Stimulated activated CD8-positive, alpha-beta memory T cell treated with anti-CD3 and anti-CD28 coated beads, Interleukin-7, amount 100 ng/mL, for 24 hours (primary cell): Measurements from ENCODE around the gene TRAF3.

ENCODE experiments used
- DNase-seq: peaks from one replicate; pipeline ENCODE4 v3.0.0-alpha.2; 2020; ENCODE audit warnings: low read depth

TRAF3 gene, protein sequence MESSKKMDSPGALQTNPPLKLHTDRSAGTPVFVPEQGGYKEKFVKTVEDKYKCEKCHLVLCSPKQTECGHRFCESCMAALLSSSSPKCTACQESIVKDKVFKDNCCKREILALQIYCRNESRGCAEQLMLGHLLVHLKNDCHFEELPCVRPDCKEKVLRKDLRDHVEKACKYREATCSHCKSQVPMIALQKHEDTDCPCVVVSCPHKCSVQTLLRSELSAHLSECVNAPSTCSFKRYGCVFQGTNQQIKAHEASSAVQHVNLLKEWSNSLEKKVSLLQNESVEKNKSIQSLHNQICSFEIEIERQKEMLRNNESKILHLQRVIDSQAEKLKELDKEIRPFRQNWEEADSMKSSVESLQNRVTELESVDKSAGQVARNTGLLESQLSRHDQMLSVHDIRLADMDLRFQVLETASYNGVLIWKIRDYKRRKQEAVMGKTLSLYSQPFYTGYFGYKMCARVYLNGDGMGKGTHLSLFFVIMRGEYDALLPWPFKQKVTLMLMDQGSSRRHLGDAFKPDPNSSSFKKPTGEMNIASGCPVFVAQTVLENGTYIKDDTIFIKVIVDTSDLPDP

DNA sequence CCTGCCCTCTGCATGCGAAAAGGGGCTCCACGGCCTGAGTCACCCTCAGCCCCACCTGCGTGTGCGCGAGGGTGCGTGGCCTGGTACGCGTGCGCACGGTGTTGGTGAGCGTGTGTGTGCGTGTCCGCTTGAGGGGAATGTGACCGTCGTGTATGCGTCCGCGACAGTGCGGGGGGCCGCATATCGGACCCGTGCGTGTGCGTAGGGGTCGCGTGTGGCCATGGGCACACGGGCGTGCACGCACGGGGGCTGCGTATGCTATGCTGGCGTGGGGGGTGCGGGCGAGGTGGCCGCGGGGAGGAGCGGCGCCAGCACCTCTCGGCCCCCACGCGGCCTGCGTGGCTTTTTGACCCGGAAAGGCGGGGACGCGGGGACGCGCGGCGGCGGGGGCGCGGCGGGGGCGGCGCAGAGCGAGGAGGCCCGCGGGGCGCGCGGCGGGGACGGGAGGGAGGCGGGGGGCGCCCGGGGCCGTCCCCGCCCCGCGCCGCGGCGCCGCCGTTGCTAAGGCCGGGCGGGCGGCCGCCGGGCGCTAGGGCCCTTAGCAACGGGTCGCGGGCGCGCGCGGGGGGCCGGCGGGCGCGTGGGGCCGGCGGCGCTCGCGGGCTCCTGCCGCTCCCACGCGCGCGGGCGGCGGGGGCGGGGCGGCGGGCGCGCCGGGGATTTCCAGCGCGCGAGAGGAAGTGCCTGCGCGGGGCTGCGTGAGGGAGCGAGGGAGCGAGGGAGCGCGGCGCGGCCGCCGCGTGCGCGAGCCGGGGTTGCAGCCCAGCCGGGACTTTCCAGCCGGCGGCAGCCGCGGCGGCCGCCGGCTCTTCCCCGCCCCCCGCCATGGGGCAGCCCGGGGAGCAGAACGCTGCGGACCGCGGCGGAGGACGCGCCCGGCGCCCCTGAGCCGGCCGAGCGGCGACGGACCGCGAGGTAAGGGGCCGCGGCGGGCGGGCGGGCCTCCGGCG, at the start of gene TRAF3:
TRAF3 (plus strand) TSS at position 689 of the 950 bp plus-strand sequence. CDS start 92,753 bp downstream, outside the sequence.
- peak; percentile 58 for DNase-seq

DNA sequence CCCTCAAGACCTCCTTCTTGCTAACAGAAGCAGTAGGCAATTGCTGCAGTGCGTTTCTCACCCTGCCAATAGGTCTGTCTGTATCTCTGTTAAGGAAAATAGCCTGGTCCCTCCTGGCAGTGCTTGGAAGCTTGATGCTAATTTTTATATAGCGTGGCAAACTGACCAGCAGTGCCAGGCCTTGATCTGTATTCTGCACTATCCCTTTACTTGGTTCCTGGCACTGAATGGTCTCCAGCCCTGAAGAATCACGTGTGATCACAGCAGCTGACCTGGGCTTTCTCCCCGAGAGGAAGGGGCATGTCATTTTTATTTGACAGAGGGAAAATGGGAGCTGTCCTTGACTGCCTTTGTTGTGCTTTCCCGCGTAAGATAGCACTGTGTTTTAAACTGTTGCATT, 48.7 kb upstream of the TRAF3 start:
- DNase-seq: no peak

DNA sequence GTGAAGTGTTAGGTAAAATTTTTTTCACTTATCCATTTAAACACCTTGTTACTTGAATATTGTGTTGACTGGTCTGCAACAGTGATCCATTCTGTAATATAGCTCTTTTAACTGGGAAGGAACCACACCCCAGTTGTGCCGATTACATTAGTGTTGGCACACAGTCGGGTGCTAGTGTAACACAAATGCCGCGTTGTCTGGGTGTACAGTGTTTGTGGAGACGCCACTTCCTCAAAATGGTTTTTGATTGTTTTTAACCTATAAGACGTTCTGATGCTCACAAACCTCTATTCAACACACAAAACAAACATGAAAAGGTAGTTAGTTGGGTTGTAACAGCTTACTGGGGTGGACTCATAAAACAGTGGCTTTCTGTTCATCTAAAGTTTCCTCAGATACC, 48.0 kb upstream of the TRAF3 start:
- no peak for DNase-seq

DNA sequence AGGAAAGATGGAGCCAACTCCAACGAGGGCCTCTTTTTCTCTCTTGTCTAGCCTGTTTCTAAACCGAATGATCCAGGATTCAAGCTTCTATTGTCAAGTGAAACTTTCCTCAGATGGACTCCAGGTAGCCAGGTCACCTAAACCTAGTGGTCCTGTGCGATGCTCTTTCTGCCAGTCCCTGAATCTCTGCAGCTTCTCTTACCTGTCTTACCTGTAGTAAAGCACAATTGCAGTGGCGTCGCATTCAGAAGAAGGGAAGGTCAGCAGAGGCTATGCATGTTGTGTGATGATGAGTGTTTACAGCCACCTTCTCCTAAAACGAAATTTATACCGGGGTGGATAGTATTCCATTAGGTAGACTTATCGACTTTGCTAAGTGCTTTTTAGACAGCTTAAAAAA, 47.4 kb upstream of the TRAF3 start:
- no peak for DNase-seq

DNA sequence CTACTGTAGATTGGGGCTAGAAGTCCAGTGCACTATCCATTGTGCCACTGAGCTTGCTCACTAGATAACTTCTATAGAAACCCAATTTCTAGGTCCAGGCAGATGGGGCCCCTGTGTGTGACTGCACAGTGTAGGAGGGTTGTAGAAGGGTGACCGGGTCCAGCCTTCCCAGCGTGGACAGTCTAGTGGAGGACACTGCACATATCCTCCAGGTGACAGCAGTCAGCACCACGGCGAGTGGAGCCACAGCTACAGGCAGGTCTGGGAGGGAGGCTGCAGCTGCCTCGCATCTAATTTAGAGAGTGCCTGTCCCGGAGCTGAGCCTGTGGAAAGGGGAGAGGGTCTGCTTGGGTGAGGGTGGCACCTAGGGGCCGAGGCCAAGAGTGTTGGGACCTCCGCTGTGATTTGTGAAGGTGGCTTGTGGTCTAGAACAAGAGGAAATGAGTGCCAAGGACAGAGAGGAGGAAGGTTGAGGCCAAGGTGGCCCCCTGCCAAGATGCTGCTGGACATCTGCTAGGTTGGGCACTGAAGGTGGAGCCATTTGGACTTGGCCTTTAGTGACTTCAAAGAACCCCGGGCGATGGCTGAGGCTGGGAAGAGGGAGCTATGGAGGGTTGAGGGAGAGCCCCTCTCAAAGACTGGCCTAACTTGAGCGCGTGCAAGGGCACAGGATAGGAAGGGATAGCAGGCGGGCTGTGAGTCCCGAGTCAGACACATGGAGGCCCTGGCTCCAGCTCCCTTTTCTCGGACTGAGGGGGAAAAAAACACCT, 46.0 kb upstream of the TRAF3 start:
- DNase-seq: no peak

DNA sequence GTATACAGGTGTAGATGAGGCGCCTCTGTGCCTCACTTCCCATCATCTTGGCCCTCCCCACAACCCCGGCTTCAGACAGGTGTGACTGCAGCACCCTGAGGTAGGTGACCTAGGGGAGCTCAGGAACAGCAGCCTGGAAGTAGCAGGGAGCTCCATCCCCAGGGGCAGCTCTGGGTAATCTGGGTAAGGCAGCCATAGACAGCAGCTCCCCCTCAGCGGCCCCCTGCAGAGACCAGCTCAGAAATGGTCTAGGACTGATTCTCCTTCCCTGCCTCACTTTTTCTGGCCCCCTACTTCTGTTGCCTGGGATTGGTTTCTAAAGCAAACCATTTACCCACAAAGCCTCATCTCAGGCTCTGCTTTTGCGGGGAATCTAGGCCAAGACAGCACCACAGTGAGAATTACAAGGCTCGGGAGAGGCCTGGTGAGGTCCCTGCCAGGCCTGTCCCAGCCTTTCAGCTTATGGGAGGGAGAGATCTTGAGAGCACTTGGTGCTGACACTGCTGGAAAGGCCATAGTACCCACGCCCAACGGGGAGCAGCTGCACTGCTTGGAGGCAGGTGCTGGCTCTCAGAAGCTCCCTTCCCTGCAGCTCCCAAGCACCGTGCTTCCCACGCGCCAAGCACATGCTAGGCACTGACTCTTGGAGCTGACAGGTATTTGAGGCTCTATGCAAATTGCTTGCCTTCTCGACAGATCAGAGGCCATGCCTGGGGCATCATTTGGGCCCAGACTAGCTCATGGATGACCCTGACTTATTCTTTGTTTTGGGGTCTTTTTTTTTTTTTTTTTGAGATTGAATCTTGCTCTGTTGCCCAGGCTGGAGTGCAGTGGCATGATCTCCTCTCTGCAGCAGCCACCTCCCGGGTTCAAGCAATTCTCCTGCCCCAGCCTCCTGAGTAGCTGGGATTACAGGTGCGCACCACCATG, 45.1 kb upstream of the TRAF3 start:
- no peak for DNase-seq

DNA sequence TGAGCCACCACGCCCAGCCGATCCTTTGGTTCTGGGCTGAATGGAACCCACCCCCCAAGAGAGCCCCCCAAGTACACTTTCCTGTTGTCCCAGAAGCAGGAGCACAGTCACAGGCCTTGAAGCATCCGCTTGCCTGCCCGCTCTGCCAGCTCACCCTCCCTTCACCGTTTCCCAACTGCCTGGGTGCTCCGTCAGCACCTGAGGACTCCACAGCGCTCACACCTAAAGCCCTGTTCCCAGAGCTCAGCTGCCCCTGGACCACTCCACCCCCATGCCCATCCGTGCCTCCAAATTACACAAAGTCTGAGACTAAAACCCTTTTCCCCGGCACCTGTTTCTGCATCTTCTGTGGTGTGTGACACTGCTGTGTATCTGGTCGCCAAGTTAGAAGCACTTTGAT, 44.3 kb upstream of the TRAF3 start:
- no peak for DNase-seq

DNA sequence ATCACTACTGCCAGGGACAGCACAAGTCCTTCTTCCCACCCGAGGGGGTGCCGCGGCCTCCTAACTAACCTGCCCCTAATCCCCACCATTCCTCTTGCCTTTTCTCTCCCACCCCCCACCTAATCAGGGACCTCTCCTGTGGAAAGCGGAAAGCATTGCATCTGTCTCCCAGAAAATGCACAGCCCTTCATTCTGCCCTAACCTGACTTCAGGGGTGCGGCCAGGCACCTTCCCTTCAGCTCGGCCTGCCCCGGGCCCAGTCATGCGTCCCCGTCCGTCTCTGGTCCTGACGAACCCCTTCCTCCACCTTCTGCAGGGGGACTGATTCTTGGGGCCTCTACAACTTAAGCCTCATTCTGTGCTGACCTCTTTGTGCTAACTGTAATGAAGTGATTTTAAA, 43.9 kb upstream of the TRAF3 start:
- no peak for DNase-seq

DNA sequence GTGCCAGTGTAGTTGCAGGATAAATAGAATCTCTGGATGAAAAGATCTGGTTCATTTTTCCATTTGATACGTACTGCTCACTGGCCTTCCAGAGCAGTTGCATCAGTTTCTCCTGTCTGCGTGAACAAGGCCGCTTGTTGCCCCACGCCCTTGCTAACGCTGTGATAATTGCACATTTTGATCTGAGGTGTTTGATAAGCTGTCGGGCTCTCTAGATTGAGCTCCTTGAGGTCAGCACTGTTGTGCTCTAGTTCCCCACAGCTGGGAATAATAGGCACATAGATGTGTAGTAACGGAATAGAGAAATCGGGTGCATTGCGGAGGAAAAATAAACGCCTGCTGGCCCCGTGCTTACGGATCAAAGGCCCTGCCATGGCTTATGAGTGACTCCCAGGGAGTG, 42.8 kb upstream of the TRAF3 start:
- no peak for DNase-seq

DNA sequence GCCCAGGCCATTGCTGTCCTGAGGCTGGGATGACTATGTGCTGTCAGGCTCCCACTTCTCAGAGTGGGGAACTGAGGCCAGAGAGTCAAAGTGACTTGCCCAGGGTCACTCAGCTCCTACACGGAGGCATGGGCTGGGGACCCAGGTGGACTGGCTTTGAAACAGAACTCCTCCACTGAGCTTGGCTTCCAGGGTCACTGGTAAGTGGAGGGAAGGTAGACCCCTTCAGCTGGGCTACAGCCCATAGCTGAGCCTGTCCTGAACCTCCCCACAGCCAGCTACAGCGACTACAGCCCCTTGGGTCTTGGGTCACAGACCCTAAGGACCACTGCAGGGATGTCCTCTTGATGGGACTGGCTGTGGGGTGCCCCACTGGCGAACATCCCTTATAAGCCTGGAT, 40.3 kb upstream of the TRAF3 start:
- no peak for DNase-seq

DNA sequence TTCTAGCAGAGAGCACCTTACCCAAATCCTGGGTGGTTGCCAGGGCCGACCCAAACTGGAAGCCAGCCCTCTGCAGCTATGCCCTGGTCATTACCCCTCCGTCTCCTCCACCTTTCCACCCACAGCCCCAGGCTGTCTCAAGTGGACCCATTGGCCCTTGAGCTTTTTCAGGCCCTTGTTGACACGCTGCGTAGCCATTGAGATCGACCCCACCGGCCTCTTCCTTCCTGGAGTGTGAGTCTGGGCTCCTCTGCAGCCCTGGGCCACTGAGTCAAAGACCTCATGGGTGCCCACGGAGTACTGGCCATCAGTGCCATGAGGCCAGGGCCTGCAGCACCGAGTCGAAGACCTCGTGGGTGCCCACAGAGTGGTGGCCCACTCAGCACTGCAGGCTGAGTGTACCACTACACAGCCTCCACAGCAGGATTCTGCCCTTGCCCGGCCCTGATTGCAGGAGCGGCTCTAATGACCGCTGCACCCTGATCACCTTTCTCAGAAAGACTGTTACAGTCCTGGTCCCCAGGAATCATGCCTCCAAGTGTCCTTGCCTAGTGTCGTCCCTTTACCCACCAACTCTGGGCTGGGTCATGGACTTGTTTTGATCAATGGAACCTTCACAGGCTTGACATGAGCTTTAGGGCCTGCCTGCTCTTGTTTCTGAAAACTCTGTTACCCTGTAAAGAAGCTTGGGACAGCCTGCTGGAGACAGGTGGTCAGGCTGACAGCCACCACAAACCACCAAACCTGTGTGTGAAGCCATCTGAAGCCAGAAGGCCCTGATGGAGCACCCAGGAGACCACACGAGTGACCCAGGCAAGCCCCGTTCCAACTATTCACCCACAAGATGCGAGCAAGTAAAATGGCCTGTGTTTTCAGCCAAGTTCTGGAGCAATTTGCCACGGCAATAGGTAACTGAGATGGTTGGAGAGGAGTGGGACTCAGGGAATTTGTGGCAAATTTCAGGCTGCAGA, 39.6 kb upstream of the TRAF3 start:
- DNase-seq: no peak

DNA sequence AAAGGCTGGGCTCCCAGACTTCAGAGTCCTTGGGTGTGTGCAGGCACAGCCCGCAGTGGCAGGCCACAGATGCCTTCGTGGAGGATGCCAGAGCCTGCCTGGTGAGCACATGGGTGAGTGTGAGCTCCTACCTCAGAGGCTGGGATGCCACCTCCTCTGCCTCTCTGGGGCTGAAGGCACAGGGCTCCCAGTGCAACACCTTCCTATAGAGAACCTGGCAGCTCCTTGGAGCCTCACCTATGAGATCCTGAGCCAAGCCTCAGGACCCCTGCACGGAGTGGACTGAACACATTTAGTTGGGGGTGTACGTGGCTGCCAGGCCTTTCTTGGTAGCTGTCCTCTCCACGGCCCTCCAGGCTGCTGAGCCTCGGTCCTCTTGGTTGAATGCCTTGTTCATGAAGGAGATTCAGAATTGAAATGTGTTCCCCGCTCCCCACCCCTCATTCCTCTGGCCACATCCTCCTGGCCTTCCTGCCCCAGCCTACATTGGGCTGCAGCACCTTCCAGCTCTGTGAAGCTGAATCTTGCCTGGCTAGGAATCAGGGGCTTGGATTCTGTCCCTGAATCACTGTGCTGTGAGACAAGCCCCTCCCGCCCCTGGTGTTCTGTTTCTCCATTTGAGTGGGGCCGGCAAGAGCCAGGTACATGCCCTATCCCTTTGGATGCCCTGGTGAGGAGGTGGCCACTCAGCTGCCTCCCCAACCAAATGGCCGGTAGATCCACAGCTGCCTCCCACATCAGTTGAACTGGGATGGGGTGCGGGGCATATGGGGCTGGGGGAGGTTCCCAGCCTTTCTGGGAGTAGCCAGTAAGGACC, 38.7 kb upstream of the TRAF3 start:
- no peak for DNase-seq

DNA sequence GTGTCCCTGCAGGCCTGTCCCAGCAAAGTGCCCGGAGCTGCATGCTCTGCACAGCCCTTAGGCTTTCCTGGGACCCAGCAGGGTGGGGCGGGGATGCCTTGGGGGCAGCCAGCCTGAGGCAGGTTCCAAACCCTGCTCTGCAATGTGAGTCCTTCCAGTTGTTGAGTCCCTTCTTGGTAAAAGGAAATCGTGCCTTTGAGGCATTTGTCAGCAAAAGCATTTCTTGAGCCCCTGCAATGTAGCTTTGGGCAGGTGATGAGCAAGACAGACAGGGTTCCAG, 38.1 kb upstream of the TRAF3 start:
- no peak for DNase-seq

DNA sequence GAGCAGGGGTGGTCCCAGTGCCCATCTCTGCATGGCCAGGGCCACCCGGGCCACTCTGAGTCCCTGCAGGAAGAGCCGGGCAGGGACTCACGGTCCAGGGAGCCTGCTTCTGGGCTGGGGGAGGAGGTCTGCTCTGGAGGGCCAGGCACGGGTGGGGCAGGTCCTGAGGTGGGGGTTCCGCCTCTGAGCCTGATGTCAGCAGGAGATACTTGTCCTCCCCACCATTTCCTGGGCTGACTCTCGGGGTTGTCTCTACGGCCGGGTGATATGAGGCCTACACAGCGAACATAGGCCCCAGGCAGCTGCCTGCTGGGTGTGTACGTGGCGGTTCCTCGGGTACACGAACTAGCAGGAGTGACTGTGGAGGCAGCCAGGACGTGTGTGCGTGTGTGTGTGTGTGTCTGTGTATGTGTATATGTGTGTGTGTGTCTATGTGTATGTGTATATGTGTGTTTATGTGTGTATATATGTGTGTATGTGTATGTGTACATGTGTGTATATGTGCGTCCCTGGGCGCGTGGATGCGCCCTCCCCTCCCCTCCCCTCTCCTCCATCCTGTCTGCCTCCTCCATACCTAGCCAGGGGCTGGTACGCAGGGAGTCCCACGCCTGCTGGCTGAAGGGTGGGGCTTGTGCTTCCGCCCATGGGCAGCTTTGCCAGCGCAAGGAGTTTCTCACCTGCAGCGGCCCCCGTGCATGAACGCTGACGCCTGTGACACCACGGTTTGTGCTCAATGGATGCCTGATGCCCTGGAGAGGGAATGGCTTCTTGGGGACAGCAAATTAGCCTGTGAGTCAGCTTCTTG, 30.4 kb upstream of the TRAF3 start:
- no peak for DNase-seq

DNA sequence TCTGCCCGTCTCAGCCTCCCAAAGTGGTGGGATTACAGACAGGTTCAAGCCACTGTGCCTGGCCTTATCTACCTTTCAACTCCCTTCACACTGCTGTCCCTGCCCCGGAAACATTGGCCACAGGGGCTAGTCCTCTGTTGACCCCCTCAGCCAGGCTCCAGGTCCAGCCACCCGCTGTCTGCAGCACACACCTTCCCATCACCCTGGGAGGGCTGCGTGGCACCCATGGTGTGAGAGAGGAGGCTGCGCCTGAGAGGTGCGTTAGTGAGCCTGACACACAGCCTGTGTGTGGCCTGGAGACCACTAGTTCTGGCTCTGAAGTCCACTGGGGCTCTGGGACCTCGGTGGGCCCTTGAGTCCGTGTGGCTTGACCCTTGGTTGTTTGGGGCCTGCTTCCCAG, 28.4 kb upstream of the TRAF3 start:
- no peak for DNase-seq

DNA sequence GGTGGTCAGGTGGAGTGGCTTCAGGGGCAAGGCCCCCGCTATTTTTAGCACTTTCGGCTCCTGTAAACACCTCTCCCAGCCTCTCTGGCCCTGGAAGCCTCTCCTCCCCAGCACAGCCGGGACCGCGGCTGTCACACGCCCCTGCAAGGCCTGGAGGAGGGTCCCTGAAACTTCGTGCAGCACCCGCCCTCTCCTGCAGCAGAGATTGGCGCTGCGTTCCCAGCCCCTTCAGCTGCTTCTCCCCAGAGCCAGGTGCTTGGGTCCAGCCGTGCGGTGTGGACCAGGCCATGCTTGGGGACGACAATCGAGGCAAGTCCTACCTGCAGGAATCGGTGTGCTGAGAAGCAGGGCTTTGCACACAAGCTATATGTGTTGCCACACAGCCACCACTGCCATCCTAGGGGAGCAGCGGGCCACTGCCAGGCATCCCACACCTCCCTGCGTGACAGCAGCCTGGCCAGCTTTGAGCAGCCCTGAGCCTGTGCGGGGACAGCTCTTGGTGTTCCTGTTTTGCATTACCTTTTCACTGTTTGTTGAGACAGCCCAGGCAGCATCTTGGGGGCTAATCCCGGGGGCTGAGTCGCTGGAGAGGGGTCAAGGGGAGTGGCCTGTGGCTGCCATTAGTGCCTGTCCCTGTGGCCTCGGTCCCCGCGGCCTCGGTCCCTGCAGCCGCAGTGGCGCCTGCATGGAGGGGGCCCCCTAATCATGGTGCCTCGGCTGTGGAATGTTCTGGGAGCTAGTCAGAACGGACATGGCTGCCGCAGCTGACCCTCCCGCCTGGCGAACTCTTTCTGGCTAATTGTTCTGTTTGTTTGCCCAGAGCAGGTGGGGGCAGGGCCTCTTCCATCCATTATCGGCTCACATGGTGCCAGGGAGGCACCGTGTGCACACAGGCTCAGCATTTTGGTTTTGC, 27.6 kb upstream of the TRAF3 start:
- DNase-seq: no peak

DNA sequence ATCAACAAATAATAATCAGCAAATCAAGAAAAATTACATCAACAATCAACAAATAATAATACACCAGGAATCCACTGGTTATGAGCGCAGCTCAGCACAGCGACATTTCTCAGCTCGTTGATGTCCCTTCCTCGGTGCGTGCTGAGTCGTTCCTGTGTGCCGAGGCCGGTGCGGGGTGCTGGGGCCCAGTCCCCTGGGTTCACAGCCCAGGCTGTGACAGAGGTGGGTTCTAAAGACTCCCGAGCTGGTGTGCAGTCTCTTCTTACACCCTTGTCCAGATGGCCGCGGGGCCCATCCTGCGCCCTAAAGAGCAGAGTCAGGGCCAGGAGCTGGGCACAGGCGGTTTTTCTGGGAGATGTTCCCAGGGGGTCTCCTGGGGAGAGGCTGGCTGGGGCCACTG, 26.9 kb upstream of the TRAF3 start:
- no peak for DNase-seq
